ENCODE measurements around the gene BTBD2.
A peak's percentile ranks its signal among the peaks of the same experiment; 100 is the strongest.

BTBD2 gene
- total RNA-seq: 34.3 to 40.5 reads per million in 2 donors

GRCh38 chr19:2015608-2015950 is at the start of gene BTBD2:
Gene BTBD2 (minus strand): TSS chr19:2015714. CDS start chr19:2015703, 11 bp downstream.
- DNase-seq: peak in 2 of 5 experiments; percentile 41 to 79

GRCh38 chr19:2064788-2065524 is 49.4 kb upstream of the BTBD2 start:
- no peak for DNase-seq

GRCh38 chr19:2064395-2064787 is 48.9 kb upstream of the BTBD2 start:
- DNase-seq: no peak

- no peak for DNase-seq
Observed at GRCh38 chr19:2063824-2064223, 48.3 kb upstream of the BTBD2 start.

GRCh38 chr19:2062770-2063169 is 47.3 kb upstream of the BTBD2 start:
- DNase-seq: no peak

- DNase-seq: no peak
Observed at GRCh38 chr19:2062389-2062729, 46.8 kb upstream of the BTBD2 start.

- peak; percentile 98 to 100 (median 99) for DNase-seq
Observed at GRCh38 chr19:2061495-2062388, 46.2 kb upstream of the BTBD2 start.

GRCh38 chr19:2060884-2061494 is 45.5 kb upstream of the BTBD2 start:
- no peak for DNase-seq

GRCh38 chr19:2059422-2060201 is 44.1 kb upstream of the BTBD2 start:
- no peak for DNase-seq

- no peak for DNase-seq
Observed at GRCh38 chr19:2058570-2059421, 43.3 kb upstream of the BTBD2 start.

GRCh38 chr19:2057484-2058469 is 42.3 kb upstream of the BTBD2 start:
- DNase-seq: no peak

GRCh38 chr19:2056837-2057192 is 41.3 kb upstream of the BTBD2 start:
- DNase-seq: no peak

GRCh38 chr19:2055931-2056836 is 40.7 kb upstream of the BTBD2 start:
- DNase-seq: peak in 1 of 5 experiments; percentile 63

GRCh38 chr19:2054763-2055162 is 39.2 kb upstream of the BTBD2 start:
- no peak for DNase-seq

- no peak for DNase-seq
Observed at GRCh38 chr19:2053601-2054389, 38.3 kb upstream of the BTBD2 start.

GRCh38 chr19:2051773-2052704 is 36.5 kb upstream of the BTBD2 start:
- peak in 3 of 5 experiments; percentile 49 to 79 (median 74) for DNase-seq

All from T-helper 2 cell (primary cell).